IgD-negative memory B cell (primary cell): ENCODE data around the gene TRIM67. TPM values are rescaled to one million over a fixed set of nuclear protein-coding genes. Genes with fewer than 3 reads are reported as not detected.
A peak's percentile ranks its signal among the peaks of the same experiment; 100 is the strongest.

Experiments
- H3K27ac Mint-ChIP-seq, 3 donors: one replicate each; pipeline ENCODE4 v1.8.0; 2020 to 2022; ENCODE audit warnings: mild to moderate bottlenecking in 3 of 3, mixed read lengths in 3 of 3, moderate library complexity in 1 of 3
- H3K27me3 Mint-ChIP-seq: one replicate; pipeline ENCODE4 v1.8.0; 2021; ENCODE audit warnings: mixed read lengths
- H3K36me3 Mint-ChIP-seq: one replicate; pipeline ENCODE4 v1.8.0; 2020; ENCODE audit warnings: mild to moderate bottlenecking, mixed read lengths
- H3K4me1 Mint-ChIP-seq, 3 donors: one replicate each; pipeline ENCODE4 v1.8.0; 2020 to 2022; ENCODE audit warnings: mixed read lengths in 3 of 3, mild to moderate bottlenecking in 1 of 3
- H3K4me3 Mint-ChIP-seq, 4 donors: one replicate each; pipeline ENCODE4 v1.8.0; 2020 to 2022; ENCODE audit warnings: mild to moderate bottlenecking in 4 of 4, mixed read lengths in 4 of 4, moderate library complexity in 3 of 4
- H3K9me3 Mint-ChIP-seq, 3 donors: one replicate each; pipeline ENCODE4 v1.8.0; 2020 to 2021; ENCODE audit warnings: mixed read lengths in 3 of 3, mild to moderate bottlenecking in 1 of 3
- polyA plus RNA-seq: library from polyadenylated mRNA; unstranded; fragments of 300-500 nt; fragmentation: Illumina TruSeq; gene quantifications from one replicate; pipeline ENCODE4 v1.2.3, GENCODE V29; 2021

TRIM67 gene
- polyA plus RNA-seq, 1 donor from 2014 or later, result not detected

- Mint-ChIP-seq H3K4me3 (peak overlapping the region; percentile 66 to 92 (median 84)), H3K36me3 (no peaks in the 10 kb centered on the region), H3K27ac (peak overlapping the region; percentile 26 to 84 (median 68)), H3K27me3 (no peaks in the 10 kb centered on the region), H3K4me1 (peaks cover 24 to 29% (median 29%) of the 10 kb centered on the region in 3 donors), H3K9me3 (no peaks in the 10 kb centered on the region)
These were observed 53.2 kb downstream of the TRIM67 start for GRCh38 chr1:231214918-231215680.

DNA sequence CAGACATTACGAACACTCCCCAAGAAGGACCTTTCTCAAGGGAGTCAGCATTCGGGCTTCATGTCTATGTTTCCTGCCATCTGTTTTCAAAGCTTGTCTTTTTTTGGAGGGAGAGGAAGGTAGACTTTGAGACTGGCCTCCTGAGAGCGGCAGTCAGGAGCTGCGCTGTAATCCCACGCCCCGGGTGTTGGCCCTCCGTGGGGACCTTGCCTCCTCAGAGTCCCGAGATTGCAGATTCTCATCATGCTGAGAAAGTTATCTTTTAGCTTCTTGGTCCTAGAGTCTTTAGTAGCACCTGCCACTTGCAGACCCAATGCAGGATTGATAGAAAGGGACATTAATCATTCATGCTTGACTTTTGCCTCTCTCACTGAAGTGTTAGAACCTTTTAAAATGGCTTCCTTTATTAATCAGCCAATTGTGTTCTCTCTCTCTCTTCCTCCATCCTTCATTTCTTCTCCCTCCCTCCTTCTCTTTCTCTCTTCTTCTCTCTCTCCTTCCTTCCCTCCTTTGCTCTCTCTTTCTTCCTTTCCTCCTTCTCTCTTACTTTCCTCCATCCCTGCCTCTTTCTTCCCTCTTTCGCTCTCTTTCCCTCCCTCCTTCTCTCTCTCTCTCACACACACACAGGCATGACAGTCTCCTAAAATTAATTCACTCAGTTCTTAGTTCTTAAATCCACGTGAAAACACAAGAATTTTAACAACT lies 54.0 kb downstream of the TRIM67 start:
- Mint-ChIP-seq H3K4me1 (peaks cover 24 to 29% (median 29%) of the 10 kb centered on the region in 3 donors), H3K4me3 (peak overlapping the region; percentile 66 to 92 (median 84)), H3K36me3 (no peaks in the 10 kb centered on the region), H3K9me3 (no peaks in the 10 kb centered on the region), H3K27me3 (no peaks in the 10 kb centered on the region), H3K27ac (peak overlapping the region in 1 of 3 donors; percentile 84)

- Mint-ChIP-seq H3K27me3 (no peaks in the 10 kb centered on the region), H3K4me1 (peaks cover 20 to 26% (median 24%) of the 10 kb centered on the region in 3 donors), H3K36me3 (no peaks in the 10 kb centered on the region), H3K4me3 (peak overlapping the region in 3 of 4 donors; percentile 66 to 92 (median 90)), H3K9me3 (no peaks in the 10 kb centered on the region), H3K27ac (peak overlapping the region in 1 of 3 donors; percentile 35)
These were observed 54.6 kb downstream of the TRIM67 start for GRCh38 chr1:231216498-231216897.

DNA sequence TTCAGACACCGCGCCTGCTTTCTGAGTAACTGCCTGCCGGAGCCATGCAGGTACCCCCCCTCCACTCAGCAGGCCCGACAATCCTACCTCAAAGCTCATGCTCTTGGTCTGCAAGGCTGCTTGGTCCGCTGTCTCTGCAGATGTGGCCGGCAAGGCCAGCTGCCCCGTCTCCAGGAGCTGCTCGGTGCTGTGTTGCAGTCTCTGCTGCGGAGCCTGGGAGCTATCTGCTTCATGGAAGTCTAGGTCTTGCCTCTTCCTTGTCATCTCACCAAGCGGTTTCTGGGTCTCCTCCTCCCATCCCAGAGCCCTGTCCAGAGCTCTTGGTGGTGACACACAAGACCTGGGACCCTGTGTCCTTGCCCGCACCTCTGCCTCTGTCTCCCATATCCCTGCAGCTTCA lies 55.2 kb downstream of the TRIM67 start:
- Mint-ChIP-seq H3K4me3 (peak overlapping the region in 2 of 4 donors; percentile 77), H3K4me1 (peaks cover 18 to 22% (median 20%) of the 10 kb centered on the region in 3 donors), H3K27ac (peak overlapping the region in 1 of 3 donors; percentile 35), H3K9me3 (no peaks in the 10 kb centered on the region), H3K27me3 (no peaks in the 10 kb centered on the region), H3K36me3 (no peaks in the 10 kb centered on the region)

DNA sequence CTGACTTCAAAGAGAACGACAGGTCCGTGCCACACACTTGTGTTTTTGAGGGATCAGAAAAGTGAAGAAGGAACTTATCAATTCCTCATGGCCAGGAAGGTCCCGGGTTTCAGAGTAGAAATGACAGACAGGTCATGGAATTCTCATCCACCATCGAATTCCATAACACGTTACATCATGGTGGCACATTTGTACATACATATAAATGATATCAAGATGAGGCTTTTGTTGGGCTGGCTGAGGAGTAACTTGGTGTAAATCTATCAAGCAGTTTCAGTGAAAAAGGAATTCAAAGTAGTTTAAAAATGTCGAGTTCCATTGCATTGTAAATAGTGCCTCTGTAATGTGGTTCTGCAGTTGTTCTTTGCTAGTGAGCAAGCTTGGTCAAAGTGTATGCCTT lies 56.2 kb downstream of the TRIM67 start:
- H3K27ac Mint-ChIP-seq, result no peak overlapping the region
- H3K4me1 Mint-ChIP-seq, result peaks cover 17 to 22% (median 20%) of the 10 kb centered on the region in 3 donors
- no peaks in the 10 kb centered on the region for H3K9me3 Mint-ChIP-seq
- peak overlapping the region in 1 of 4 donors; percentile 52 for H3K4me3 Mint-ChIP-seq
- H3K27me3 Mint-ChIP-seq, result no peaks in the 10 kb centered on the region
- H3K36me3 Mint-ChIP-seq, result no peaks in the 10 kb centered on the region

GRCh38 chr1:231219422-231220401 lies 57.9 kb downstream of the TRIM67 start:
- no peaks in the 10 kb centered on the region for H3K9me3 Mint-ChIP-seq
- H3K4me1 Mint-ChIP-seq, result peaks cover 17 to 21% (median 18%) of the 10 kb centered on the region in 3 donors
- H3K27ac Mint-ChIP-seq, result no peak overlapping the region
- H3K27me3 Mint-ChIP-seq, result no peaks in the 10 kb centered on the region
- H3K36me3 Mint-ChIP-seq, result peaks cover 4% of the 10 kb centered on the region
- no peak overlapping the region for H3K4me3 Mint-ChIP-seq

GRCh38 chr1:231220801-231221200 lies 58.9 kb downstream of the TRIM67 start:
- H3K9me3 Mint-ChIP-seq, result no peaks in the 10 kb centered on the region
- no peaks in the 10 kb centered on the region for H3K27me3 Mint-ChIP-seq
- H3K4me3 Mint-ChIP-seq, result no peak overlapping the region
- H3K27ac Mint-ChIP-seq, result no peak overlapping the region
- H3K36me3 Mint-ChIP-seq, result peaks cover 6% of the 10 kb centered on the region
- peaks cover 6 to 11% (median 9%) of the 10 kb centered on the region in 3 donors for H3K4me1 Mint-ChIP-seq

DNA sequence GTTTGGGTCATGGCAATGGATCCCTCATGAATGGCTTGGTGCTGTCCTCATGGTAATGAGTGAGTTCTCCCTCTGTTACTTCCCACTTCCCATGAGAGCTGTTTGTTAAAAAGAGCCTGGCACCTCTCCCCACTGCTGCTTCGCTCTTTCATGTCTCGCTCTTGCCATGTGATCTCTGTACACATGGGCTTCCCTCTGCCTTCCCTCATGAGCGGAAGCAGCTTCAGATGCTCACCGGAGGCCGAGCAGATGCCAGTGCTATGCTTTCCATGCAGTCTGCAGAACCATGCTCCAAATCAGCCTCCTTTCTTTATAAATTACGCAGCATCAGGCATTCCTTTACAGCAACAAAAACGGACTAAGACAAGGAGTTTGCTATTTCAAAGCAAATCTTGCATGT lies 64.3 kb downstream of the TRIM67 start:
- peaks cover 0 to 6% (median 3%) of the 10 kb centered on the region in 3 donors for H3K4me1 Mint-ChIP-seq
- H3K4me3 Mint-ChIP-seq, result no peak overlapping the region
- H3K27me3 Mint-ChIP-seq, result no peaks in the 10 kb centered on the region
- H3K9me3 Mint-ChIP-seq, result no peaks in the 10 kb centered on the region
- peaks cover 11% of the 10 kb centered on the region for H3K36me3 Mint-ChIP-seq
- H3K27ac Mint-ChIP-seq, result no peak overlapping the region

GRCh38 chr1:231231511-231231910 lies 69.7 kb downstream of the TRIM67 start:
- H3K27ac Mint-ChIP-seq, result peak overlapping the region in 1 of 3 donors; percentile 4

GRCh38 chr1:231232870-231233734 lies 71.2 kb downstream of the TRIM67 start:
- Mint-ChIP-seq H3K9me3 (no peaks in the 10 kb centered on the region), H3K27me3 (no peaks in the 10 kb centered on the region), H3K36me3 (peaks cover 10% of the 10 kb centered on the region), H3K4me3 (peak overlapping the region in 3 of 4 donors; percentile 6 to 65 (median 14)), H3K27ac (peak overlapping the region; percentile 2 to 7 (median 4)), H3K4me1 (peaks cover 26 to 34% (median 30%) of the 10 kb centered on the region in 3 donors)

More at GRCh38 chr1:231231511-231231910, 69.7 kb downstream of the TRIM67 start:
- H3K27me3 Mint-ChIP-seq, result no peaks in the 10 kb centered on the region
- H3K4me3 Mint-ChIP-seq, result peak overlapping the region in 1 of 4 donors; percentile 65
- H3K36me3 Mint-ChIP-seq, result peaks cover 6% of the 10 kb centered on the region
- peaks cover 22 to 29% (median 23%) of the 10 kb centered on the region in 3 donors for H3K4me1 Mint-ChIP-seq
- no peaks in the 10 kb centered on the region for H3K9me3 Mint-ChIP-seq

- Mint-ChIP-seq H3K36me3 (peaks cover 10% of the 10 kb centered on the region), H3K4me3 (no peak overlapping the region), H3K9me3 (no peaks in the 10 kb centered on the region), H3K27ac (no peak overlapping the region), H3K4me1 (peaks cover 26 to 39% (median 31%) of the 10 kb centered on the region in 3 donors), H3K27me3 (no peaks in the 10 kb centered on the region)
These were observed 72.0 kb downstream of the TRIM67 start for GRCh38 chr1:231233735-231234417.

GRCh38 chr1:231234506-231234905 lies 72.6 kb downstream of the TRIM67 start:
- Mint-ChIP-seq H3K9me3 (no peaks in the 10 kb centered on the region), H3K4me1 (peaks cover 27 to 39% (median 37%) of the 10 kb centered on the region in 3 donors), H3K4me3 (peak overlapping the region in 2 of 4 donors; percentile 20 to 50), H3K36me3 (peaks cover 9% of the 10 kb centered on the region), H3K27me3 (no peaks in the 10 kb centered on the region), H3K27ac (no peak overlapping the region)

- H3K4me3 Mint-ChIP-seq, result peak overlapping the region in 1 of 4 donors; percentile 49
- H3K27ac Mint-ChIP-seq, result no peak overlapping the region
- peaks cover 9% of the 10 kb centered on the region for H3K36me3 Mint-ChIP-seq
- peaks cover 28 to 42% (median 42%) of the 10 kb centered on the region in 3 donors for H3K4me1 Mint-ChIP-seq
- no peaks in the 10 kb centered on the region for H3K27me3 Mint-ChIP-seq
- no peaks in the 10 kb centered on the region for H3K9me3 Mint-ChIP-seq
These were observed 73.8 kb downstream of the TRIM67 start for GRCh38 chr1:231235526-231236207.
